SK-N-MC (cell line): ENCODE measurements around the gene CTSD.

Source experiments
- DNase-seq: peaks from one replicate; pipeline ENCODE4 v3.0.0-alpha.2; 2011; ENCODE audit warnings: low read depth, low spot score
- H3K27ac ChIP-seq: fragments of 200-600 bp; sonication (generic); 2 replicates; pipeline ENCODE4 v1.5.1; 2016; ENCODE audit warnings: mixed run types
- H3K36me3 ChIP-seq: fragments of 200-600 bp; sonication (generic); 2 replicates; pipeline ENCODE4 v1.6.1; 2017; ENCODE audit warnings: antibody characterized with exemption, low read length, mixed read lengths; ENCODE audit not compliant: insufficient read depth
- H3K4me3 ChIP-seq: fragments of 200-600 bp; sonication (generic); 2 replicates; pipeline ENCODE4 v1.5.1; 2016
- H3K9ac ChIP-seq: fragments of 200-600 bp; sonication (generic); 2 replicates; pipeline ENCODE4 v1.8.0; 2017; ENCODE audit warnings: mixed run types, mixed read lengths; ENCODE audit not compliant: insufficient read length
- H3K9me3 ChIP-seq: fragments of 200-600 bp; sonication (generic); 2 replicates; pipeline ENCODE4 v1.6.1; 2017; ENCODE audit warnings: low read depth, mild to moderate bottlenecking, antibody characterized with exemption, low read length, moderate library complexity, mixed read lengths
- EZH2 ChIP-seq: fragments of 200-600 bp; sonication (generic); IDR thresholded peaks from one replicate; pipeline ENCODE4 v1.6.1; 2017; ENCODE audit warnings: antibody characterized with exemption
- FOXP2 ChIP-seq: optimal IDR thresholded peaks from 2 replicates; pipeline ENCODE3; 2011; ENCODE audit warnings: mild to moderate bottlenecking, moderate library complexity; ENCODE audit not compliant: insufficient read depth; ENCODE audit errors: extremely low read length, control extremely low read depth
- POLR2AphosphoS5 ChIP-seq: IDR thresholded peaks from 2 replicates; pipeline ENCODE4 v1.6.1; 2012; ENCODE audit warnings: mild to moderate bottlenecking, low read depth, low read length, borderline replicate concordance

Gene CTSD

GRCh38 chr11:1743585-1744136, 20.1 kb downstream of the CTSD start:
- no peak for TF ChIP-seq EZH2
- no peak for TF ChIP-seq FOXP2
- TF ChIP-seq POLR2AphosphoS5 = no peak
- no peak overlapping the region for H3K27ac ChIP-seq
- H3K36me3 ChIP-seq = no peaks in the 10 kb centered on the region
- H3K4me3 ChIP-seq = no peak overlapping the region
- no peak for DNase-seq
- no peak overlapping the region for H3K9ac ChIP-seq
- no peaks in the 10 kb centered on the region for H3K9me3 ChIP-seq

GRCh38 chr11:1742869-1743584, 20.7 kb downstream of the CTSD start:
- no peak overlapping the region for H3K9ac ChIP-seq
- TF ChIP-seq FOXP2 (no peak), POLR2AphosphoS5 (no peak), EZH2 (no peak)
- no peak overlapping the region for H3K4me3 ChIP-seq
- H3K36me3 ChIP-seq = no peaks in the 10 kb centered on the region
- DNase-seq = no peak
- no peak overlapping the region for H3K27ac ChIP-seq
- no peaks in the 10 kb centered on the region for H3K9me3 ChIP-seq

GRCh38 chr11:1742371-1742770, 21.4 kb downstream of the CTSD start:
- H3K9ac ChIP-seq = no peak overlapping the region
- no peaks in the 10 kb centered on the region for H3K36me3 ChIP-seq
- no peak for TF ChIP-seq POLR2AphosphoS5
- no peak for TF ChIP-seq EZH2
- no peak for TF ChIP-seq FOXP2
- no peak overlapping the region for H3K27ac ChIP-seq
- H3K4me3 ChIP-seq = no peak overlapping the region
- H3K9me3 ChIP-seq = no peaks in the 10 kb centered on the region
- no peak for DNase-seq

GRCh38 chr11:1741741-1742140, 22.0 kb downstream of the CTSD start:
- H3K36me3 ChIP-seq = no peaks in the 10 kb centered on the region
- H3K27ac ChIP-seq = no peak overlapping the region
- no peak for TF ChIP-seq POLR2AphosphoS5
- TF ChIP-seq FOXP2 = no peak
- no peak for TF ChIP-seq EZH2
- no peak for DNase-seq
- no peak overlapping the region for H3K4me3 ChIP-seq
- no peaks in the 10 kb centered on the region for H3K9me3 ChIP-seq
- no peak overlapping the region for H3K9ac ChIP-seq

GRCh38 chr11:1740786-1741530, 22.8 kb downstream of the CTSD start:
- H3K9me3 ChIP-seq = no peaks in the 10 kb centered on the region
- no peak for DNase-seq
- H3K9ac ChIP-seq = no peak overlapping the region
- no peak overlapping the region for H3K4me3 ChIP-seq
- no peak for TF ChIP-seq EZH2
- TF ChIP-seq POLR2AphosphoS5 = no peak
- TF ChIP-seq FOXP2 = no peak
- H3K27ac ChIP-seq = no peak overlapping the region
- no peaks in the 10 kb centered on the region for H3K36me3 ChIP-seq

GRCh38 chr11:1739576-1739975, 24.2 kb downstream of the CTSD start:
- DNase-seq = no peak
- H3K4me3 ChIP-seq = no peak overlapping the region
- H3K36me3 ChIP-seq = no peaks in the 10 kb centered on the region
- H3K27ac ChIP-seq = no peak overlapping the region
- TF ChIP-seq FOXP2 = no peak
- TF ChIP-seq EZH2 = no peak
- TF ChIP-seq POLR2AphosphoS5 = no peak
- H3K9me3 ChIP-seq = no peaks in the 10 kb centered on the region
- H3K9ac ChIP-seq = no peak overlapping the region

GRCh38 chr11:1738380-1738779, 25.3 kb downstream of the CTSD start:
- TF ChIP-seq FOXP2 (no peak), POLR2AphosphoS5 (no peak), EZH2 (no peak)

GRCh38 chr11:1737080-1737757, 26.5 kb downstream of the CTSD start:
- TF ChIP-seq POLR2AphosphoS5 (no peak), FOXP2 (no peak), EZH2 (no peak)
- no peak overlapping the region for H3K4me3 ChIP-seq
- no peak overlapping the region for H3K27ac ChIP-seq
- H3K36me3 ChIP-seq = no peaks in the 10 kb centered on the region
- no peak overlapping the region for H3K9ac ChIP-seq
- H3K9me3 ChIP-seq = no peaks in the 10 kb centered on the region
- no peak for DNase-seq

More at GRCh38 chr11:1738380-1738779, 25.3 kb downstream of the CTSD start:
- Histone ChIP-seq H3K9ac (no peak overlapping the region), H3K4me3 (no peak overlapping the region), H3K9me3 (no peaks in the 10 kb centered on the region), H3K36me3 (no peaks in the 10 kb centered on the region), H3K27ac (no peak overlapping the region)
- no peak for DNase-seq
